SK-N-MC (cell line): ENCODE measurements around the gene MXD4.

Experiments used
- EZH2 ChIP-seq: fragments of 200-600 bp; sonication (generic); IDR thresholded peaks from one replicate; pipeline ENCODE4 v1.6.1; 2017; ENCODE audit warnings: antibody characterized with exemption
- FOXP2 ChIP-seq: optimal IDR thresholded peaks from 2 replicates; pipeline ENCODE3; 2011; ENCODE audit warnings: mild to moderate bottlenecking, moderate library complexity; ENCODE audit not compliant: insufficient read depth; ENCODE audit errors: extremely low read length, control extremely low read depth
- POLR2AphosphoS5 ChIP-seq: IDR thresholded peaks from 2 replicates; pipeline ENCODE4 v1.6.1; 2012; ENCODE audit warnings: mild to moderate bottlenecking, low read depth, low read length, borderline replicate concordance

DNA sequence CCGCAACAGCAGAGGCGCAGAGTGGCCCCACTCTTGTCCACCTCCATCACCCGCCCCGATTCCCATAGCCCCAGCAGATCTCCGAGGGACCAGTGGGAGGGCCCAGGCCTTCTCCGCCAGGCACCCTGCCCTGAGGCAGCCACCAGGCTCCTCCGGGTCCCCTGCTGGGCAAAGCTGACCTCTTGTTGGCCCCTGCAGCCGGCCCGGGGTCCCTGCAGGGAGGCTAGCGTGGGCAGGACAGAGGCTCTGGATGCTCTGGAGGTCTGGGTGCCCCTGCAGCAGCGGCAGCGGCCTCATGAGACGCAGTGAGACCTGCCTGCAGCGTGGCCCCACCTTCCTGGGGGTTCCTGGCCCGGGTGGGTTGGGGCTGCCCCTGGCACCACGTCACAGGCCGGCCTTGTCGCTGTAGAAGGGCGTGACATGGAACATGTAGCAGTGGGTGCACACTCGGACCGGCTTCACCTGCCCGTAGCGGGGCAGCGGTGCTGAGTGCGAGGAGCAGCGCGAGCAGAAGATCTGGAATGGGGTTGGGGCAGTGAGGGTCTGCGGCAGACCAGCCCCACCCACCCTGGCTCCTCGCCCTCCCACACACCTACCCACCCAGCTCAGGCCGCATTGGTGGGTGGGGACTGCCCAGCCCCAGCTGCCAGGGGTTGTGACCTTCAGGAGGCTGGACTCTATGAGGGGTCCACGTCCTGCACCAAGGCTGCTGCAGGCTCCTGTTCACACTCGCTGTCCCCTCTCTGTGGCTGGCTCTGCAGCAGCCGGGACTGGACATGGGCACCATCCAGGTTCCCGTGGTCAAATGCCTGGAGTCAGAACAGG lies 8.6 kb upstream of the MXD4 start:
- TF ChIP-seq POLR2AphosphoS5: no peak
- no peak for TF ChIP-seq FOXP2
- TF ChIP-seq EZH2: no peak
